ENCODE measurements around the gene LSM2. TPM values are rescaled to one million over a fixed set of nuclear protein-coding genes. Genes with fewer than 3 reads are reported as not detected.

Gene LSM2
- polyA plus RNA-seq, 2 of the 4 experiments (the other 2 are of a cell fraction), result 54.7 to 59.6 TPM

- peak within 1 kb of the TSS; percentile 94 to 97 for H3K27ac ChIP-seq
- CTCF ChIA-PET, result interaction anchor here (0.6 to 3.8 kb wide), 28 partner anchors 9 to 249 kb away, joined by 3 to 27 read pairs (median 4); partner anchors contain the start of genes CLIC1, HSPA1A, HSPA1B and HSPA1L
- peak within 1 kb of the TSS; percentile 95 for H3K4me2 ChIP-seq
- POLR2A ChIA-PET, result interaction anchor here (0.9 to 2.6 kb wide), 5 partner anchors 11 to 34 kb away, joined by 7 to 28 read pairs (median 18); partner anchors contain the start of genes HSPA1A, HSPA1B, HSPA1L and LSM2
- peaks cover 23% of the 10 kb centered on the region; the same call in 2 of the 3 replicates for H3K4me1 ChIP-seq
- H3K4me3 ChIP-seq, result peak within 1 kb of the TSS; percentile 97
- DNase-seq (ENCODE audit: low read depth in 1 of 2, low spot score in 1 of 2), result peak; percentile 88 to 92
- ATAC-seq, result peak; percentile 88 to 91
- 3% methylated on average over 6 of the region's 75 CpGs for WGBS (ENCODE audit: missing lambda C conversion rate)
- no peak for FAIRE-seq
- no peaks in the 10 kb centered on the region for H3K9me3 ChIP-seq
- TF ChIP-seq TP53 (CRISPR knock-in tag; IDR thresholded peaks at IDR 0.05) (no peak), POLR2A (IDR thresholded peaks at IDR 0.05; ENCODE audit: low read length) (no peak; the same call in none of the 2 replicates), HOXB5 (CRISPR knock-in tag; IDR thresholded peaks at IDR 0.05) (no peak), EHMT2 (IDR thresholded peaks at IDR 0.05; ENCODE audit: low read depth) (no peak), POLR2AphosphoS2 (conservative IDR thresholded peaks at IDR 0.05; ENCODE audit: low read length) (no peak), NR3C1 (IDR thresholded peaks at IDR 0.05) (no peak), MYC (IDR thresholded peaks at IDR 0.05; ENCODE audit: borderline replicate concordance, low read length) (peak; percentile 78; the same call in 1 of the 2 replicates), CTCF (IDR thresholded peaks at IDR 0.05) (peak; percentile 67), ZFP36 (IDR thresholded peaks at IDR 0.05; ENCODE audit: borderline replicate concordance, partially characterized antibody) (no peak), RCOR1 (IDR thresholded peaks at IDR 0.05; ENCODE audit: low read depth, low read length) (no peak), HOXA7 (CRISPR knock-in tag; IDR thresholded peaks at IDR 0.05) (no peak), FOSB (CRISPR knock-in tag; IDR thresholded peaks at IDR 0.05) (no peak), ZNF302 (CRISPR knock-in tag; IDR thresholded peaks at IDR 0.05) (no peak), HES2 (IDR thresholded peaks at IDR 0.05) (no peak), HDAC2 (IDR thresholded peaks at IDR 0.05) (no peak), PBX3 (IDR thresholded peaks at IDR 0.05) (no peak), HOXB13 (CRISPR knock-in tag; IDR thresholded peaks at IDR 0.05; ENCODE audit: low read depth) (no peak), SMC3 (IDR thresholded peaks at IDR 0.05) (peak; percentile 72), HMGXB4 (CRISPR knock-in tag; IDR thresholded peaks at IDR 0.05; ENCODE audit: borderline replicate concordance) (no peak), ZSCAN20 (CRISPR knock-in tag; IDR thresholded peaks at IDR 0.05) (no peak), ATOH8 (CRISPR knock-in tag; IDR thresholded peaks at IDR 0.05; ENCODE audit: low read depth) (no peak), NPAS2 (CRISPR knock-in tag; IDR thresholded peaks at IDR 0.05; ENCODE audit: borderline replicate concordance) (0 out of 2 replicates have a peak, but pooled peaks have one; percentile 38), USF2 (IDR thresholded peaks at IDR 0.05) (peak; percentile 51), ZC3H11A (IDR thresholded peaks at IDR 0.05) (no peak), KDM1A (IDR thresholded peaks at IDR 0.05; ENCODE audit: low read depth) (no peak), ESRRA (IDR thresholded peaks at IDR 0.05; ENCODE audit: borderline replicate concordance, low read length) (no peak), CBX2 (IDR thresholded peaks at IDR 0.05; ENCODE audit: borderline replicate concordance, low read depth) (no peak), KDM5A (IDR thresholded peaks at IDR 0.05) (no peak), MAZ (IDR thresholded peaks at IDR 0.05; ENCODE audit: borderline replicate concordance, low read depth, low read length) (no peak), TFCP2L1 (CRISPR knock-in tag; IDR thresholded peaks at IDR 0.05) (no peak), CBX8 (IDR thresholded peaks at IDR 0.05) (no peak), EHF (CRISPR knock-in tag; IDR thresholded peaks at IDR 0.05) (no peak), E2F6 (IDR thresholded peaks at IDR 0.05; ENCODE audit: borderline replicate concordance, low read depth) (peak; percentile 51; the same call in 1 of the 2 replicates), RFX5 (IDR thresholded peaks at IDR 0.05) (no peak), CHD2 (IDR thresholded peaks at IDR 0.05; ENCODE audit: low read length, partially characterized antibody) (no peak)
These were observed 11.0 kb downstream of the LSM2 start, which contains the start of gene VARS1 for GRCh38 chr6:31795616-31796298. VARS1 (minus strand) TSS chr6:31795752; CDS start chr6:31795217, 535 bp downstream.

All from A549 (cell line).